ENCODE measurements around the gene NRROS.

- TF ChIP-seq, protein P1, sequence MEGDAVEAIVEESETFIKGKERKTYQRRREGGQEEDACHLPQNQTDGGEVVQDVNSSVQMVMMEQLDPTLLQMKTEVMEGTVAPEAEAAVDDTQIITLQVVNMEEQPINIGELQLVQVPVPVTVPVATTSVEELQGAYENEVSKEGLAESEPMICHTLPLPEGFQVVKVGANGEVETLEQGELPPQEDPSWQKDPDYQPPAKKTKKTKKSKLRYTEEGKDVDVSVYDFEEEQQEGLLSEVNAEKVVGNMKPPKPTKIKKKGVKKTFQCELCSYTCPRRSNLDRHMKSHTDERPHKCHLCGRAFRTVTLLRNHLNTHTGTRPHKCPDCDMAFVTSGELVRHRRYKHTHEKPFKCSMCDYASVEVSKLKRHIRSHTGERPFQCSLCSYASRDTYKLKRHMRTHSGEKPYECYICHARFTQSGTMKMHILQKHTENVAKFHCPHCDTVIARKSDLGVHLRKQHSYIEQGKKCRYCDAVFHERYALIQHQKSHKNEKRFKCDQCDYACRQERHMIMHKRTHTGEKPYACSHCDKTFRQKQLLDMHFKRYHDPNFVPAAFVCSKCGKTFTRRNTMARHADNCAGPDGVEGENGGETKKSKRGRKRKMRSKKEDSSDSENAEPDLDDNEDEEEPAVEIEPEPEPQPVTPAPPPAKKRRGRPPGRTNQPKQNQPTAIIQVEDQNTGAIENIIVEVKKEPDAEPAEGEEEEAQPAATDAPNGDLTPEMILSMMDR (IDR thresholded peaks at IDR 0.05) = no peak
- no peak for TF ChIP-seq POLR2A (IDR thresholded peaks at IDR 0.05)
Measured at GRCh38 chr3:196624907-196625306, 14.6 kb upstream of the NRROS start.
